GM23338 (cell line): ENCODE measurements around the gene GLE1. TPM values are rescaled to one million over a fixed set of nuclear protein-coding genes. Genes with fewer than 3 reads are reported as not detected.

ENCODE experiments used
- ATAC-seq: fragments of 200-7000 bp; cut with Tn5 transposase; 3 replicates; pipeline ENCODE4 v1.9.1; 2020
- DNase-seq: peaks from one replicate; pipeline ENCODE4 v3.0.0-alpha.2; 2015; ENCODE audit warnings: low spot score
- H2AFZ ChIP-seq: fragments of 200-600 bp; sonication (generic); 2 replicates; pipeline ENCODE4 v1.8.0; 2016; ENCODE audit warnings: antibody characterized with exemption, mild to moderate bottlenecking, moderate library complexity
- H3F3A ChIP-seq: fragments of 200-600 bp; sonication (generic); replicated peaks from 2 replicates; pipeline ENCODE4 v1.8.0; 2017; ENCODE audit warnings: antibody characterized with exemption, mixed run types, low read depth
- H3K27ac ChIP-seq: fragments of 200-600 bp; sonication (generic); 2 replicates; pipeline ENCODE4 v1.6.1; 2016; ENCODE audit warnings: low read depth
- H3K27me3 ChIP-seq: fragments of 200-600 bp; sonication (generic); 2 replicates; pipeline ENCODE4 v1.8.0; 2016; ENCODE audit warnings: mild to moderate bottlenecking, mixed run types, moderate library complexity; ENCODE audit not compliant: insufficient read depth
- H3K36me3 ChIP-seq: fragments of 200-600 bp; sonication (generic); 2 replicates; pipeline ENCODE4 v1.8.0; 2016; ENCODE audit warnings: mild to moderate bottlenecking; ENCODE audit not compliant: insufficient read depth
- H3K4me1 ChIP-seq: fragments of 200-600 bp; sonication (generic); 2 replicates; pipeline ENCODE4 v1.8.0; 2016; ENCODE audit warnings: mild to moderate bottlenecking, moderate library complexity; ENCODE audit not compliant: insufficient read depth
- H3K4me2 ChIP-seq: fragments of 200-600 bp; sonication (generic); 2 replicates; pipeline ENCODE4 v1.7.1; 2017; ENCODE audit warnings: mixed run types
- H3K4me3 ChIP-seq: fragments of 200-600 bp; sonication (generic); 2 replicates; pipeline ENCODE4 v1.6.1; 2016; ENCODE audit warnings: mixed run types
- H3K79me2 ChIP-seq: fragments of 200-600 bp; sonication (generic); replicated peaks from 2 replicates; pipeline ENCODE4 v1.8.0; 2017; ENCODE audit warnings: mild to moderate bottlenecking; ENCODE audit not compliant: insufficient read depth
- H3K9me2 ChIP-seq: fragments of 200-600 bp; sonication (generic); 2 replicates; pipeline ENCODE4 v1.8.0; 2017; ENCODE audit not compliant: insufficient read depth
- H4K20me1 ChIP-seq: fragments of 200-600 bp; sonication (generic); replicated peaks from 2 replicates; pipeline ENCODE4 v1.8.0; 2017; ENCODE audit warnings: mild to moderate bottlenecking; ENCODE audit not compliant: insufficient read depth
- H3K27ac Mint-ChIP-seq: 2 replicates; pipeline ENCODE4 v1.8.0; 2020; ENCODE audit warnings: inconsistent platforms, mild to moderate bottlenecking, moderate library complexity, mixed read lengths
- H3K27me3 Mint-ChIP-seq: 3 replicates; pipeline ENCODE4 v1.8.0; 2022; ENCODE audit warnings: low read depth, mild to moderate bottlenecking, moderate library complexity, mixed read lengths, inconsistent platforms; ENCODE audit not compliant: insufficient read depth, poor library complexity
- H3K36me3 Mint-ChIP-seq: 3 replicates; pipeline ENCODE4 v1.8.0; 2021; ENCODE audit warnings: low read depth, mild to moderate bottlenecking, inconsistent platforms, moderate library complexity, mixed read lengths
- H3K4me1 Mint-ChIP-seq: 3 replicates; pipeline ENCODE4 v1.8.0; 2020; ENCODE audit warnings: mild to moderate bottlenecking, inconsistent platforms, mixed read lengths
- H3K4me3 Mint-ChIP-seq: 3 replicates; pipeline ENCODE4 v1.8.0; 2021; ENCODE audit warnings: moderate library complexity, mild to moderate bottlenecking, inconsistent platforms, mixed read lengths
- H3K9me3 Mint-ChIP-seq: 3 replicates; pipeline ENCODE4 v1.8.0; 2020; ENCODE audit warnings: moderate library complexity, mild to moderate bottlenecking, inconsistent platforms, mixed read lengths
- CREB1 ChIP-seq: fragments of 250-450 bp; sonication (Bioruptor Pico); IDR thresholded peaks from 2 replicates; pipeline ENCODE4 v1.5.0; 2020; ENCODE audit warnings: low read depth, mild to moderate bottlenecking, moderate library complexity
- CTCF ChIP-seq, 2 experiments: fragments of 200-600 bp in 1 of 2; sonication (generic) in 1 of 2; conservative IDR thresholded peaks; 2 replicates each; pipeline versions ENCODE4 v1.5.1 to v1.6.1; 2016 to 2017; ENCODE audit warnings: antibody characterized with exemption in 2 of 2, low read depth in 2 of 2, mild to moderate bottlenecking in 2 of 2, moderate library complexity in 1 of 2
- ETS1 ChIP-seq: IDR thresholded peaks from 2 replicates; pipeline ENCODE4 v1.6.1; 2016; ENCODE audit warnings: antibody characterized with exemption
- EZH2 ChIP-seq: fragments of 200-600 bp; sonication (generic); IDR thresholded peaks from one replicate; pipeline ENCODE4 v1.8.0; 2017; ENCODE audit warnings: antibody characterized with exemption, mild to moderate bottlenecking, low read depth; ENCODE audit not compliant: unreplicated experiment
- EZH2phosphoT487 ChIP-seq: fragments of 200-600 bp; sonication (generic); IDR thresholded peaks from one replicate; pipeline ENCODE4 v1.8.1; 2018; ENCODE audit warnings: antibody characterized with exemption; ENCODE audit not compliant: unreplicated experiment
- JUNB ChIP-seq: IDR thresholded peaks from one replicate; pipeline ENCODE4 v1.6.1; 2016; ENCODE audit warnings: antibody characterized with exemption; ENCODE audit not compliant: unreplicated experiment
- NANOG ChIP-seq: IDR thresholded peaks from 2 replicates; pipeline ENCODE4 v1.6.1; 2016; ENCODE audit warnings: antibody characterized with exemption, borderline replicate concordance
- POLR2AphosphoS5 ChIP-seq: IDR thresholded peaks from 2 replicates; pipeline ENCODE4 v1.6.1; 2016; ENCODE audit warnings: antibody characterized with exemption, low read depth
- REST ChIP-seq: IDR thresholded peaks from one replicate; pipeline ENCODE4 v1.6.1; 2018; ENCODE audit warnings: antibody characterized with exemption; ENCODE audit not compliant: unreplicated experiment
- STAT1 ChIP-seq: IDR thresholded peaks from one replicate; pipeline ENCODE4 v1.6.1; 2016; ENCODE audit warnings: antibody characterized with exemption; ENCODE audit not compliant: unreplicated experiment
- ZNF114 ChIP-seq: fragments of 250-450 bp; sonication (Bioruptor Pico); IDR thresholded peaks from 2 replicates; pipeline ENCODE4 v1.5.0; 2020; ENCODE audit warnings: mild to moderate bottlenecking, moderate library complexity
- ZNF462 ChIP-seq: fragments of 250-450 bp; sonication (Bioruptor Pico); IDR thresholded peaks from 2 replicates; pipeline ENCODE4 v1.5.0; 2020; ENCODE audit warnings: mild to moderate bottlenecking, moderate library complexity
- polyA plus RNA-seq: library from polyadenylated mRNA; unstranded; fragments of >200 nt; fragmentation: Nextera tagmentation; extraction: Ambion mirVana; gene quantifications from 2 replicates; pipeline ENCODE4 v1.2.1, GENCODE V29; 2016
- total RNA-seq: library from RNA; depleted of rRNA; stranded (reverse); fragments of >200 nt; shearing (Covaris generic); gene quantifications from 2 replicates; pipeline ENCODE4 v1.2.3, GENCODE V29; 2014

GLE1 gene
- total and polyA plus RNA-seq, 2 experiments from 2014 or later, result 7.4 to 22.1 TPM

GRCh38 chr9:128521956-128522355 lies 17.4 kb downstream of the GLE1 start:
- Mint-ChIP-seq H3K27me3 (no peaks in the 10 kb centered on the region), H3K9me3 (peaks cover 13% of the 10 kb centered on the region), H3K4me1 (no peaks in the 10 kb centered on the region), H3K27ac (no peak overlapping the region), H3K4me3 (no peak overlapping the region), H3K36me3 (peaks cover 34% of the 10 kb centered on the region)
- ATAC-seq, result no peak
- Histone ChIP-seq H3K9me2 (no peaks in the 10 kb centered on the region), H3K4me3 (no peak overlapping the region), H3K4me2 (no peak overlapping the region), H4K20me1 (no peaks in the 10 kb centered on the region), H3K4me1 (no peaks in the 10 kb centered on the region), H3K27ac (no peak overlapping the region), H3K27me3 (no peaks in the 10 kb centered on the region), H3F3A (0 out of 2 replicates have a peak, but pooled peaks cover 7% of the 10 kb centered on the region), H3K36me3 (peaks cover 10% of the 10 kb centered on the region; the same call in 1 of the 2 replicates), H2AFZ (no peak overlapping the region), H3K79me2 (no peaks in the 10 kb centered on the region)
- TF ChIP-seq CREB1 (CRISPR knock-in tag) (no peak), REST (no peak), POLR2AphosphoS5 (no peak), NANOG (no peak), ZNF462 (CRISPR knock-in tag) (no peak), ZNF114 (CRISPR knock-in tag) (no peak), EZH2phosphoT487 (no peak), CTCF (conservative IDR thresholded peaks at IDR 0.05; ENCODE audit: low read depth in 2 of 2) (no peak), EZH2 (no peak), ETS1 (no peak), JUNB (no peak), STAT1 (no peak)
- DNase-seq, result no peak
